ENCODE data around the gene SSU72.
"Not testable (repeated sequence)": the region's sequence is repeated elsewhere in the genome, so short reads cannot be mapped to it uniquely, and the experiment has no call there.

The SSU72 gene

GRCh38 chr1:1495461-1495975 lies 79.1 kb downstream of the SSU72 start:
- not testable (repeated sequence) for DNase-seq

GRCh38 chr1:1494311-1494710 lies 80.4 kb downstream of the SSU72 start:
- DNase-seq: not testable (repeated sequence)

Data from fibroblast of skin of abdomen (primary cell).